ENCODE measurements around the gene HP.

GRCh38 chr16:72033437-72033836 is 20.9 kb upstream of the HP start:
- TF ChIP-seq RAD21 (IDR thresholded peaks at IDR 0.05 in 1 of 2, conservative IDR thresholded peaks at IDR 0.05 in 1 of 2; ENCODE audit: low read depth in 2 of 2, low read length in 2 of 2) (no peak), USF2 (IDR thresholded peaks at IDR 0.05; ENCODE audit: low read length) (no peak), ATF2 (IDR thresholded peaks at IDR 0.05; ENCODE audit: low read length) (no peak), MAFK (IDR thresholded peaks at IDR 0.05; ENCODE audit: low read depth, low read length) (no peak), GABPA (IDR thresholded peaks at IDR 0.05; ENCODE audit: borderline replicate concordance, insufficient read depth, low read length) (no peak), POLR2A (IDR thresholded peaks at IDR 0.05; ENCODE audit: control extremely low read depth in 1 of 2, low read depth in 2 of 2, low read length in 2 of 2) (no peak), EZH2 (IDR thresholded peaks at IDR 0.05; ENCODE audit: low read depth, low read length, severe bottlenecking) (no peak), CTCF (IDR thresholded peaks at IDR 0.05; ENCODE audit: control extremely low read depth in 1 of 3, insufficient read depth in 1 of 3, low read depth in 1 of 3, low read length in 3 of 3) (no peak), ZNF274 (IDR thresholded peaks at IDR 0.05; ENCODE audit: borderline replicate concordance, extremely low read depth, low read length) (no peak), RFX5 (IDR thresholded peaks at IDR 0.05; ENCODE audit: borderline replicate concordance, low read depth, low read length) (no peak), EP300 (IDR thresholded peaks at IDR 0.05; ENCODE audit: borderline replicate concordance in 1 of 2, low read depth in 2 of 2, low read length in 2 of 2) (no peak), MAX (IDR thresholded peaks at IDR 0.05) (no peak), TBP (IDR thresholded peaks at IDR 0.05; ENCODE audit: low read depth, low read length) (no peak), CHD1 (IDR thresholded peaks at IDR 0.05; ENCODE audit: low read depth, low read length) (no peak)

Measured in H1 (cell line).